Thoracic aorta (tissue), 2 donors: Measurements from ENCODE around the gene DCTN3. TPM values are rescaled to one million over a fixed set of nuclear protein-coding genes. Genes with fewer than 3 reads are reported as not detected.
A peak's percentile ranks its signal among the peaks of the same experiment; 100 is the strongest.

Experiments
- ATAC-seq: fragments of 150-250 bp; one replicate; pipeline ENCODE4 v1.8.0; 2017; ENCODE audit warnings: low read depth; ENCODE audit not compliant: insufficient number of reproducible peaks, low FRiP score
- DNase-seq: peaks from one replicate; pipeline ENCODE4 v3.0.0-alpha.2; 2020; ENCODE audit warnings: low spot score
- H3K27ac ChIP-seq, 2 donors: fragments of 200-600 bp; sonication (generic); 1 replicate in 1 of 2; 2 replicates in 1 of 2; pipeline ENCODE4 v1.5.1; 2016; ENCODE audit warnings: mild to moderate bottlenecking in 2 of 2, moderate library complexity in 2 of 2
- H3K27me3 ChIP-seq: fragments of 200-600 bp; sonication (generic); replicated peaks from 2 replicates; pipeline ENCODE4 v1.6.0; 2016; ENCODE audit warnings: mild to moderate bottlenecking; ENCODE audit not compliant: insufficient read depth
- H3K36me3 ChIP-seq: fragments of 200-600 bp; sonication (generic); one replicate; pipeline ENCODE4 v1.5.1; 2016
- H3K4me1 ChIP-seq, 2 donors: fragments of 200-600 bp; sonication (generic); 1 replicate in 1 of 2; 2 replicates in 1 of 2; pipeline versions ENCODE4 v1.5.1 to v1.6.0; 2016; ENCODE audit warnings: low read depth in 2 of 2, mild to moderate bottlenecking in 1 of 2; ENCODE audit not compliant: control insufficient read depth in 1 of 2
- H3K4me3 ChIP-seq: fragments of 200-600 bp; sonication (generic); 2 replicates; pipeline ENCODE4 v1.5.1; 2016; ENCODE audit warnings: mild to moderate bottlenecking
- H3K9me3 ChIP-seq: fragments of 200-600 bp; sonication (generic); 2 replicates; pipeline ENCODE4 v1.5.1; 2016
- CTCF ChIP-seq: fragments of 200-600 bp; sonication (generic); IDR thresholded peaks from one replicate; pipeline ENCODE4 v1.5.1; 2019; ENCODE audit warnings: antibody characterized with exemption
- total RNA-seq, 2 donors: library from RNA; depleted of rRNA; stranded (reverse); fragments of >200 nt; gene quantifications; one replicate each; pipeline versions ENCODE4 v1.1.0 to v1.2.3, GENCODE V29; 2016

Gene DCTN3
- total RNA-seq, 2 donors from 2014 or later: 48.1 to 70.4 TPM

- H3K27me3 ChIP-seq: no peaks in the 10 kb centered on the region
- H3K4me3 ChIP-seq: peak overlapping the region; percentile 79
- DNase-seq: no peak
- H3K9me3 ChIP-seq: no peaks in the 10 kb centered on the region
- H3K27ac ChIP-seq: peak overlapping the region; percentile 74 to 87
- no peak for ATAC-seq
- peaks cover 11 to 30% of the 10 kb centered on the region in 2 donors for H3K4me1 ChIP-seq
- no peaks in the 10 kb centered on the region for H3K36me3 ChIP-seq
- TF ChIP-seq CTCF: no peak
Measured at GRCh38 chr9:34638138-34638445, 17.8 kb upstream of the DCTN3 start.

- Histone ChIP-seq H3K36me3 (no peaks in the 10 kb centered on the region), H3K4me3 (peak within 1 kb of the TSS; percentile 79), H3K4me1 (peaks cover 11 to 30% of the 10 kb centered on the region in 2 donors), H3K9me3 (no peaks in the 10 kb centered on the region), H3K27me3 (no peaks in the 10 kb centered on the region), H3K27ac (peak within 1 kb of the TSS; percentile 74 to 87)
- ATAC-seq (peak; percentile 88), DNase-seq (peak; percentile 71)
- TF ChIP-seq CTCF: no peak
Measured at GRCh38 chr9:34637356-34638137, 17.3 kb upstream of the DCTN3 start, which contains the start of gene SIGMAR1. Gene SIGMAR1, minus strand, starts transcription at chr9:34637787. Its CDS starts 90 bp downstream, at chr9:34637697.

- H3K4me3 ChIP-seq: peak overlapping the region; percentile 79
- H3K4me1 ChIP-seq: peaks cover 11 to 30% of the 10 kb centered on the region in 2 donors
- H3K36me3 ChIP-seq: no peaks in the 10 kb centered on the region
- no peaks in the 10 kb centered on the region for H3K9me3 ChIP-seq
- DNase-seq (no peak), ATAC-seq (no peak)
- peak overlapping the region; percentile 74 to 87 for H3K27ac ChIP-seq
- no peak for TF ChIP-seq CTCF
- H3K27me3 ChIP-seq: no peaks in the 10 kb centered on the region
Measured at GRCh38 chr9:34636791-34637355, 16.6 kb upstream of the DCTN3 start.

- H3K36me3 ChIP-seq: no peaks in the 10 kb centered on the region
- no peaks in the 10 kb centered on the region for H3K27me3 ChIP-seq
- no peak overlapping the region for H3K27ac ChIP-seq
- ATAC-seq: no peak
- no peak for DNase-seq
- no peak overlapping the region for H3K4me3 ChIP-seq
- no peaks in the 10 kb centered on the region for H3K9me3 ChIP-seq
- peaks cover 11 to 30% of the 10 kb centered on the region in 2 donors for H3K4me1 ChIP-seq
- no peak for TF ChIP-seq CTCF
Measured at GRCh38 chr9:34635556-34635955, 15.3 kb upstream of the DCTN3 start.

- peaks cover 3% of the 10 kb centered on the region for H3K27me3 ChIP-seq
- no peaks in the 10 kb centered on the region for H3K9me3 ChIP-seq
- ATAC-seq (no peak), DNase-seq (no peak)
- no peak for TF ChIP-seq CTCF
- H3K4me3 ChIP-seq: no peak overlapping the region
- no peak overlapping the region for H3K27ac ChIP-seq
- H3K4me1 ChIP-seq: peaks cover 11 to 30% of the 10 kb centered on the region in 2 donors
- no peaks in the 10 kb centered on the region for H3K36me3 ChIP-seq
Measured at GRCh38 chr9:34634551-34635248, 14.4 kb upstream of the DCTN3 start.
